Liver (tissue), 9 donors: Measurements from ENCODE around the gene CLASRP. TPM values are rescaled to one million over a fixed set of nuclear protein-coding genes. Genes with fewer than 3 reads are reported as not detected.
A peak's percentile ranks its signal among the peaks of the same experiment; 100 is the strongest.

Experiments
- DNase-seq: peaks from one replicate; pipeline ENCODE4 v3.0.0-alpha.2; 2017; ENCODE audit warnings: low spot score
- H3K27ac ChIP-seq, 2 donors: one replicate each; pipeline ENCODE4 v1.7.0; 2013; ENCODE audit warnings: inconsistent platforms in 2 of 2, low read length in 2 of 2, control low read depth in 1 of 2, low read depth in 1 of 2, mild to moderate bottlenecking in 1 of 2
- H3K27me3 ChIP-seq, 4 donors: one replicate each; pipeline versions ENCODE4 v1.6.1 to v1.7.0; 2013; ENCODE audit warnings: low read length in 3 of 4, inconsistent platforms in 1 of 4, mild to moderate bottlenecking in 1 of 4, moderate library complexity in 1 of 4; ENCODE audit not compliant: control insufficient read depth in 4 of 4, insufficient read depth in 4 of 4
- H3K36me3 ChIP-seq, 4 donors: one replicate each; pipeline versions ENCODE4 v1.6.1 to v1.7.0; 2013; ENCODE audit warnings: low read length in 3 of 4, mild to moderate bottlenecking in 3 of 4, low read depth in 1 of 4, moderate library complexity in 1 of 4; ENCODE audit not compliant: control insufficient read depth in 4 of 4, insufficient read depth in 3 of 4
- H3K4me1 ChIP-seq, 4 donors: one replicate each; pipeline versions ENCODE4 v1.6.1 to v1.7.0; 2013; ENCODE audit warnings: low read length in 3 of 4, mild to moderate bottlenecking in 3 of 4, moderate library complexity in 1 of 4; ENCODE audit not compliant: control insufficient read depth in 4 of 4, insufficient read depth in 4 of 4
- H3K4me3 ChIP-seq, 3 donors: one replicate each; pipeline versions ENCODE4 v1.6.1 to v1.7.0; 2013; ENCODE audit warnings: low read length in 3 of 3, control low read depth in 1 of 3, low read depth in 1 of 3, mild to moderate bottlenecking in 1 of 3
- H3K9ac ChIP-seq, 2 donors: one replicate each; pipeline ENCODE4 v1.7.0; 2013; ENCODE audit warnings: low read length in 2 of 2, mild to moderate bottlenecking in 2 of 2, moderate library complexity in 2 of 2, control low read depth in 1 of 2, low read depth in 1 of 2
- H3K9me3 ChIP-seq, 4 donors: one replicate each; pipeline versions ENCODE4 v1.6.1 to v1.7.0; 2013; ENCODE audit warnings: low read length in 3 of 4; ENCODE audit not compliant: control insufficient read depth in 4 of 4
- EGR1 ChIP-seq, 2 donors: IDR thresholded peaks; 2 replicates each; pipeline ENCODE4 v1.6.1; 2016 to 2018; ENCODE audit warnings: antibody characterized with exemption in 2 of 2, low read depth in 2 of 2
- FOXA1 ChIP-seq: IDR thresholded peaks from 2 replicates; pipeline ENCODE4 v1.6.1; 2016; ENCODE audit warnings: antibody characterized with exemption
- GABPA ChIP-seq, 2 donors: IDR thresholded peaks in 1 of 2; conservative IDR thresholded peaks in 1 of 2; 2 replicates each; pipeline ENCODE4 v1.6.1; 2016; ENCODE audit warnings: antibody characterized with exemption in 2 of 2, mild to moderate bottlenecking in 1 of 2, moderate library complexity in 1 of 2
- HNF4A ChIP-seq, 2 donors: conservative IDR thresholded peaks; 2 replicates each; pipeline ENCODE4 v1.6.1; 2016; ENCODE audit warnings: antibody characterized with exemption in 2 of 2, mild to moderate bottlenecking in 2 of 2
- JUND ChIP-seq, 2 donors: IDR thresholded peaks; 2 replicates each; pipeline ENCODE4 v1.6.1; 2016; ENCODE audit warnings: antibody characterized with exemption in 2 of 2
- NR2F2 ChIP-seq: IDR thresholded peaks from 2 replicates; pipeline ENCODE4 v1.6.1; 2016; ENCODE audit warnings: antibody characterized with exemption
- RAD21 ChIP-seq, 2 donors: IDR thresholded peaks; 2 replicates each; pipeline ENCODE4 v1.6.1; 2016; ENCODE audit warnings: antibody characterized with exemption in 2 of 2, mild to moderate bottlenecking in 2 of 2
- RXRA ChIP-seq, 2 donors: IDR thresholded peaks; 2 replicates each; pipeline ENCODE4 v1.6.1; 2017 to 2018; ENCODE audit warnings: antibody characterized with exemption in 2 of 2, mild to moderate bottlenecking in 1 of 2
- SP1 ChIP-seq: IDR thresholded peaks from 2 replicates; pipeline ENCODE4 v1.6.1; 2018; ENCODE audit warnings: antibody characterized with exemption, mild to moderate bottlenecking
- TAF1 ChIP-seq: conservative IDR thresholded peaks from 2 replicates; pipeline ENCODE4 v1.6.1; 2016; ENCODE audit warnings: antibody characterized with exemption, mild to moderate bottlenecking
- YY1 ChIP-seq: IDR thresholded peaks from 2 replicates; pipeline ENCODE4 v1.6.1; 2016; ENCODE audit warnings: antibody characterized with exemption, mild to moderate bottlenecking
- WGBS: extraction: QIAGEN DNeasy Blood & Tissue Kit; methylation state at CpG from one replicate; pipeline ENCODE4 v1.1.7; 2013; 5-methylcytosine and 5-hydroxymethylcytosine counted together
- polyA plus RNA-seq, 2 donors: library from polyadenylated mRNA; stranded (reverse) in 1 of 2; unstranded in 1 of 2; fragments of 200-250 nt in 1 of 2; fragments of >200 nt in 1 of 2; fragmentation: Nextera tagmentation in 1 of 2; extraction: Ambion mirVana in 1 of 2; gene quantifications; one replicate each; pipeline versions ENCODE4 v1.2.1 to v1.2.3, GENCODE V29; 2013 to 2015
- total RNA-seq, 2 donors: library from RNA; depleted of rRNA; stranded (reverse); fragments of >200 nt; gene quantifications; one replicate each; pipeline ENCODE4 v1.2.3, GENCODE V29; 2014
- TF ChIP-seq, protein P1 (sequence below): IDR thresholded peaks from 2 replicates; pipeline ENCODE4 v1.6.1; 2016; ENCODE audit warnings: antibody characterized with exemption
- TF ChIP-seq, protein P2 (sequence below): fragments of 150-350 bp; IDR thresholded peaks from 2 replicates; pipeline ENCODE4 v1.5.1; 2017; ENCODE audit warnings: improper control_type of control experiment, low read depth, low read length; ENCODE audit not compliant: missing input control
- TF ChIP-seq, protein P3 (sequence below): IDR thresholded peaks from 2 replicates; pipeline ENCODE4 v1.6.1; 2016; ENCODE audit warnings: antibody characterized with exemption, mild to moderate bottlenecking
- donor health status: healthy.
- donor health status: healthy.
- donor health status: healthy.
- donor health status: healthy.
- donor health status: healthy.

Gene CLASRP
- total and polyA plus RNA-seq, 4 donors: 9.0 to 44.3 (median 12.8) TPM

DNA sequence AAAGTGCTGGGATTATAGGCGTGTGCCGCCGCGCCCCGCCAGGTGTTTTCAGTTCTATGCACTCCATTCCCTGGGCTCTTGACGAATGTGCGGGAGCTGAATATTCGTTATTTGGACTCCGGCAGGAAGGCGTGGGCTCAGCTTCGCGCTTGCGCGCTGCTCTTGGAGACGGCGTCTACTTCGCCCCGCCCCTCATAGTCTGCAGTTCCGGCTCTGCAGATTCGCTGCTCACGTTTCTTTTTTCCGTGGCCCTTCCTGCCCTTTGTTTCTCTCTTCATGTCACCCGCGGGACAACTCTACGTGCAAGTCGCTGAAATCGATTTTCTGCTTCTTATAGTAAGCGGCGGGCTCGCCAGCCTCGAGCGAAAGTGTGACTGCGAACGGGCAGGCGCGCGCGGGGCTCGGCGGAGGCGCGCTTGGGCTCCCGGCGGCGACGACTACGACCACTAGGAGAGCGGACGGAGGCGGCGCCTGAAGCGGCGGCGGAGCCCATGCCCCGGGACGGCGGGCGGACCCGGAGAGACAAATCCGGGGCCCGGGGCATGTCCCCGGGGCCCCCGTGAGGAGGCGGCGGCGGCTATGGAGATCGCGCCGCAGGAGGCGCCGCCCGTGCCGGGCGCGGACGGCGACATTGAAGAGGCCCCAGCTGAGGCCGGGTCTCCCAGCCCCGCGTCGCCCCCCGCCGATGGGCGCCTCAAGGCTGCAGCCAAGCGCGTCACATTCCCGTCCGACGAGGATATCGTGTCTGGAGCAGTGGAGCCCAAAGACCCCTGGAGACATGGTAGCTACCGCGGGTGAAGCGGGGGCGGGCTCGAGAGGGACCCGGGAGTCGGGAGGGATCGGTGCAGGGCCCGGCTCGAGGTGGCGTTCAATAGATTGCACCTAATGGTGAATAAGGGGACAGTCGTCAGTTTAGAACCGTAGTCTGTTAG, 54.2 kb downstream of the CLASRP start, which contains the start of gene PPP1R37:
PPP1R37 (plus strand) TSS at position 433 of the 932 bp plus-strand sequence; CDS start at position 580, 147 bp downstream.
- Histone ChIP-seq H3K27me3 (no peaks in the 10 kb centered on the region), H3K9ac (peak within 1 kb of the TSS; percentile 61 to 77), H3K9me3 (no peaks in the 10 kb centered on the region), H3K4me1 (peaks cover 8 to 66% (median 43%) of the 10 kb centered on the region in 4 donors), H3K4me3 (peak within 1 kb of the TSS; percentile 81 to 98 (median 89)), H3K27ac (peak within 1 kb of the TSS; percentile 91), H3K36me3 (peaks cover 0 to 8% (median 4%) of the 10 kb centered on the region in 4 donors)
- peak; percentile 92 for DNase-seq
- WGBS: under 1% methylated on average over 103 of the region's 103 CpGs
- TF ChIP-seq, protein P1, sequence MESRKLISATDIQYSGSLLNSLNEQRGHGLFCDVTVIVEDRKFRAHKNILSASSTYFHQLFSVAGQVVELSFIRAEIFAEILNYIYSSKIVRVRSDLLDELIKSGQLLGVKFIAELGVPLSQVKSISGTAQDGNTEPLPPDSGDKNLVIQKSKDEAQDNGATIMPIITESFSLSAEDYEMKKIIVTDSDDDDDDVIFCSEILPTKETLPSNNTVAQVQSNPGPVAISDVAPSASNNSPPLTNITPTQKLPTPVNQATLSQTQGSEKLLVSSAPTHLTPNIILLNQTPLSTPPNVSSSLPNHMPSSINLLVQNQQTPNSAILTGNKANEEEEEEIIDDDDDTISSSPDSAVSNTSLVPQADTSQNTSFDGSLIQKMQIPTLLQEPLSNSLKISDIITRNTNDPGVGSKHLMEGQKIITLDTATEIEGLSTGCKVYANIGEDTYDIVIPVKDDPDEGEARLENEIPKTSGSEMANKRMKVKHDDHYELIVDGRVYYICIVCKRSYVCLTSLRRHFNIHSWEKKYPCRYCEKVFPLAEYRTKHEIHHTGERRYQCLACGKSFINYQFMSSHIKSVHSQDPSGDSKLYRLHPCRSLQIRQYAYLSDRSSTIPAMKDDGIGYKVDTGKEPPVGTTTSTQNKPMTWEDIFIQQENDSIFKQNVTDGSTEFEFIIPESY: no peak
- no peak for TF ChIP-seq JUND (IDR thresholded peaks at IDR 0.05)
- TF ChIP-seq SP1: peak; percentile 57
- TF ChIP-seq EGR1 (IDR thresholded peaks at IDR 0.05; ENCODE audit: low read depth in 2 of 2): peak in 1 of 2 donors; percentile 38
- TF ChIP-seq RAD21 (IDR thresholded peaks at IDR 0.05): peak; percentile 5 to 37
- TF ChIP-seq, protein P2, sequence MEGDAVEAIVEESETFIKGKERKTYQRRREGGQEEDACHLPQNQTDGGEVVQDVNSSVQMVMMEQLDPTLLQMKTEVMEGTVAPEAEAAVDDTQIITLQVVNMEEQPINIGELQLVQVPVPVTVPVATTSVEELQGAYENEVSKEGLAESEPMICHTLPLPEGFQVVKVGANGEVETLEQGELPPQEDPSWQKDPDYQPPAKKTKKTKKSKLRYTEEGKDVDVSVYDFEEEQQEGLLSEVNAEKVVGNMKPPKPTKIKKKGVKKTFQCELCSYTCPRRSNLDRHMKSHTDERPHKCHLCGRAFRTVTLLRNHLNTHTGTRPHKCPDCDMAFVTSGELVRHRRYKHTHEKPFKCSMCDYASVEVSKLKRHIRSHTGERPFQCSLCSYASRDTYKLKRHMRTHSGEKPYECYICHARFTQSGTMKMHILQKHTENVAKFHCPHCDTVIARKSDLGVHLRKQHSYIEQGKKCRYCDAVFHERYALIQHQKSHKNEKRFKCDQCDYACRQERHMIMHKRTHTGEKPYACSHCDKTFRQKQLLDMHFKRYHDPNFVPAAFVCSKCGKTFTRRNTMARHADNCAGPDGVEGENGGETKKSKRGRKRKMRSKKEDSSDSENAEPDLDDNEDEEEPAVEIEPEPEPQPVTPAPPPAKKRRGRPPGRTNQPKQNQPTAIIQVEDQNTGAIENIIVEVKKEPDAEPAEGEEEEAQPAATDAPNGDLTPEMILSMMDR: peak; percentile 22
- TF ChIP-seq RXRA (IDR thresholded peaks at IDR 0.05): peak; percentile 13 to 28
- TF ChIP-seq TAF1: no peak
- peak; percentile 41 to 53 for TF ChIP-seq HNF4A (conservative IDR thresholded peaks at IDR 0.05)
- no peak for TF ChIP-seq FOXA1
- TF ChIP-seq, protein P3, sequence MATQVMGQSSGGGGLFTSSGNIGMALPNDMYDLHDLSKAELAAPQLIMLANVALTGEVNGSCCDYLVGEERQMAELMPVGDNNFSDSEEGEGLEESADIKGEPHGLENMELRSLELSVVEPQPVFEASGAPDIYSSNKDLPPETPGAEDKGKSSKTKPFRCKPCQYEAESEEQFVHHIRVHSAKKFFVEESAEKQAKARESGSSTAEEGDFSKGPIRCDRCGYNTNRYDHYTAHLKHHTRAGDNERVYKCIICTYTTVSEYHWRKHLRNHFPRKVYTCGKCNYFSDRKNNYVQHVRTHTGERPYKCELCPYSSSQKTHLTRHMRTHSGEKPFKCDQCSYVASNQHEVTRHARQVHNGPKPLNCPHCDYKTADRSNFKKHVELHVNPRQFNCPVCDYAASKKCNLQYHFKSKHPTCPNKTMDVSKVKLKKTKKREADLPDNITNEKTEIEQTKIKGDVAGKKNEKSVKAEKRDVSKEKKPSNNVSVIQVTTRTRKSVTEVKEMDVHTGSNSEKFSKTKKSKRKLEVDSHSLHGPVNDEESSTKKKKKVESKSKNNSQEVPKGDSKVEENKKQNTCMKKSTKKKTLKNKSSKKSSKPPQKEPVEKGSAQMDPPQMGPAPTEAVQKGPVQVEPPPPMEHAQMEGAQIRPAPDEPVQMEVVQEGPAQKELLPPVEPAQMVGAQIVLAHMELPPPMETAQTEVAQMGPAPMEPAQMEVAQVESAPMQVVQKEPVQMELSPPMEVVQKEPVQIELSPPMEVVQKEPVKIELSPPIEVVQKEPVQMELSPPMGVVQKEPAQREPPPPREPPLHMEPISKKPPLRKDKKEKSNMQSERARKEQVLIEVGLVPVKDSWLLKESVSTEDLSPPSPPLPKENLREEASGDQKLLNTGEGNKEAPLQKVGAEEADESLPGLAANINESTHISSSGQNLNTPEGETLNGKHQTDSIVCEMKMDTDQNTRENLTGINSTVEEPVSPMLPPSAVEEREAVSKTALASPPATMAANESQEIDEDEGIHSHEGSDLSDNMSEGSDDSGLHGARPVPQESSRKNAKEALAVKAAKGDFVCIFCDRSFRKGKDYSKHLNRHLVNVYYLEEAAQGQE: peak; percentile 24
- no peak for TF ChIP-seq NR2F2
- TF ChIP-seq YY1: peak; percentile 79
- TF ChIP-seq GABPA (IDR thresholded peaks at IDR 0.05 in 1 of 2, conservative IDR thresholded peaks at IDR 0.05 in 1 of 2): peak in 1 of 2 donors; percentile 78
